GM18526 (cell line): ENCODE data around the gene GPD1.

Experiments
- POLR2A ChIP-seq: IDR thresholded peaks from 3 replicates; pipeline ENCODE4 v1.6.1; 2011; ENCODE audit not compliant: insufficient read length; ENCODE audit errors: extremely low read depth

Gene GPD1

DNA sequence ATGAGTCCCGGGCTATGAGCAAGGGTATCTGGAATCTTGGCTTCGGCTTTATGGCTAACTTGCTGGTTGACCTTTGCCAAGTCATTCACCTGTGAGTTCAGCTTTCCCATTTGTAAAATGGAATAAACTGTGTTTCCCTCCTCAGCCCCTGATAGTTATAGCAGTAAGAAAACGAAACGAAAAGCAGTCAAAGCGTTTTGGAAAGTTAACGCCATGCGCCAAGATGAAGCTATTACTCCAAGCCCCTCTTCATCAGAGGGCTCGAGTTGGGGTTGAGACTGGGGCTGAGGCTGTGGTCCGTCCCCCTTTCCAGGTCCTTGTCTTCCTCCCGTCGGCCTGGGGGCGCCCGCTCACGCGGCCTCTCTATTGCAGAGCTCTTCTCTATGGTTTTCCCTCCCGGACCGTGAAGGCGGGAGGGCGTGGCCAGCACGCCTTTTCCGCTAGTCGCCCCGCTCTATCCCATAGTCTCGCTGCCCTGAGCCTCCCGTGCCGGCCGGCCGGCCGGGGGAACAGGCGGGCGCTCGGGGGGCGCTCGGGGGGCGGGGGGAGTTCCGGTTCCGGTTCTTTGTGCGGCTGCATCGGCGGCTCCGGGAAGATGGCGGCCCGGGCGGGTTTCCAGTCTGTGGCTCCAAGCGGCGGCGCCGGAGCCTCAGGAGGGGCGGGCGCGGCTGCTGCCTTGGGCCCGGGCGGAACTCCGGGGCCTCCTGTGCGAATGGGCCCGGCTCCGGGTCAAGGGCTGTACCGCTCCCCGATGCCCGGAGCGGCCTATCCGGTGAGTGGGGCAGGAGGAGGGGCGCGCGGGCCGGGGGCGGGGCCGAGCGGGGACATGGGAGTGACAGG lies 18.8 kb upstream of the GPD1 start, which contains the start of gene SMARCD1:
TSS of gene SMARCD1 (plus strand) at position 568 of the 840 bp plus-strand sequence. CDS start at position 596, 28 bp downstream.
- peak; percentile 51 for TF ChIP-seq POLR2A

DNA sequence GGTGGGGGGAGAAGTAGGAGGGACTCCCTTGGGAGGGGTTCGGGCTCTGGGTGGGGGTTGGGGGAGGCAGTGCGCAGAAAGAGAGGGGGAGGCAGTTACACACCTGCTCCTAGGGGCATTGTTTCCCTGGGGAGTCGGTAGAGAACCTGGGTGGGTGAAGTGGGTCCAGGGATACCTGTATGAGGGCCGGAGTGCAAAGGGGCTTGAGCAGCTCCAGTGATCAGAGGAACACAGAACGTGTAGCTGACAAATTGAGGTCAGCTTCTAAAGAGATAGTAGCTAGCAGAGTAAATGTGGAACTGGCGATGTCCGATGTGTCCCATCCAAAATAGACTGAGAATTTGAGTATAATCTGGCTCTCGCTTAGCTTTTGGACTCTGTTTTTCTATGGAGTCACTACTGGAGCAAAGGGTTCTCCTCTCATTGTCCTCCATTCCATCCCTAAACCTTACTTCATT lies 18.2 kb upstream of the GPD1 start:
- TF ChIP-seq POLR2A = no peak

- no peak for TF ChIP-seq POLR2A
Measured at GRCh38 chr12:50086148-50086547, 17.7 kb upstream of the GPD1 start.

DNA sequence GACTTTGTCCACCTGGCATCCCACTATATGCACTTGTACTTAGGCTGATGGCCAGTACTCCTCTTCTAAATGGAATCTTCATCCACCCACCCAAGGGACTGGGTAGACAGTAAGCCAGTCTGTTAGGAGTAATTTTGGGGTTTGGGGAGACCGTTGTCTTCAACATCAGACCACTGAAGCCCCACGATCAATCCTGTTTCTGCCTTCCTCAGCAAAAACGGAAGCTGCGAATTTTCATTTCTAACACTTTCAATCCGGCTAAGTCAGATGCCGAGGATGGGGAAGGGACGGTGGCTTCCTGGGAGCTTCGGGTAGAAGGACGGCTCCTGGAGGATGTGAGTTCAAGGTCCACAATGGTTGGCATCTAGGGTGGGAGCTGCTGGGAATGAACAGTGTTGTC lies 16.7 kb upstream of the GPD1 start:
- TF ChIP-seq POLR2A = no peak

DNA sequence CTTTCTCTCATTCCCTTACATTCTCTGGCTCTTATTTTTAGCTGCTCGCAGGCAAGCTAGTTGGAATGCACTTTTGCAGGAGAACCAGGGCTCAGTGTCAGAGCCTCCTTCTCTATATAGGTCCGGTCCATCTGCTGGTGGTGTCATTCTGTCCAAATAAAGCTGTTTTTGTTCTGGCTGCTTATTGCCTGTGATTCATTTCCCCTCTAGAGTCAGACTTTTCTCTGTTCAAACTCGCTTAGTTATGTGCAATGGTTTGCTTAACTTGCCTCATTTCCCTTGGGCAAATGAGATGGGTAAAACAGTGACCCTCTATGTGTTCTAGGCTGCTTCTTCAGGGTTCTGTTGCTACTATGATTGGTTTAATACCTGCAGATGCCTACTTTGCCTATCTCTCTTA lies 15.8 kb upstream of the GPD1 start:
- no peak for TF ChIP-seq POLR2A

DNA sequence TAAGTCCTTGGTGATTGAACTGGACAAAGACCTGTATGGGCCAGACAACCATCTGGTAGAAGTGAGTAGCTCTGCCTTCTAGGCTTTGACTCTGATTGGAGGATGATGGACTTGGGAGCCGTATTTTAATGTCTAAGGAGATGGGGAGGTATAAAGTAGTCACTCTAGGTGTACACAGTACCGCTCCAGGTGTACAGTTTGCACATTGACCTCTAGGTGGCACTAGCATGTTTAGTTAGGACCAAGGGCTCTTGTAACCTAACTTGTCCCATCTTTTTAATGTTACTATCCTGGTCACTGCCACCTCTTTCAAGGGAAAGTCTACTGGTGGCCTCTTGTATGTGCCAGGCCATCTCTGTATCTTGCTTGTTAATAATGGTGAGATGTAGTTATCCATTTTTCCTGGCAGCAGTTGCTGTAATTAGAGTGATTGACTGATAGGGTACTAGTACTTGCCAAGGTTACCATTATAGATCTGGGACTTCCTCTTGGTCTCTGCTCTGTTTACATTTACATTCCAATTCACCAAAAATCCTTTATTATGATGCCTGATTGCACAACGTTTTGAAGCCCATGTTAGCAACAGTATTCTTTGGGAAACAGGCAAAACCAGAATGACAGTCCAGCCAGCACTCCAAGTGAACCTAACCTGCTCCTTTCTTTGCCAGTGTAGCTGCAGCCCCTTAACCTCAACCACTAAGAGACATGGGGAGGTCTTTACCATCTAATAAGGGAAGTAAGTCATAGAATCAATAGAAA lies 15.1 kb upstream of the GPD1 start:
- TF ChIP-seq POLR2A = no peak

GRCh38 chr12:50089730-50090129 lies 14.1 kb upstream of the GPD1 start:
- TF ChIP-seq POLR2A = no peak

GRCh38 chr12:50090391-50090790 lies 13.4 kb upstream of the GPD1 start:
- TF ChIP-seq POLR2A = no peak

GRCh38 chr12:50097952-50098351 lies 5.9 kb upstream of the GPD1 start:
- no peak for TF ChIP-seq POLR2A

GRCh38 chr12:50099302-50100008 lies 4.4 kb upstream of the GPD1 start:
- TF ChIP-seq POLR2A = no peak

GRCh38 chr12:50100561-50100960 lies 3.2 kb upstream of the GPD1 start:
- TF ChIP-seq POLR2A = no peak

- TF ChIP-seq POLR2A = no peak
Measured at GRCh38 chr12:50101663-50102062, 2.1 kb upstream of the GPD1 start.

DNA sequence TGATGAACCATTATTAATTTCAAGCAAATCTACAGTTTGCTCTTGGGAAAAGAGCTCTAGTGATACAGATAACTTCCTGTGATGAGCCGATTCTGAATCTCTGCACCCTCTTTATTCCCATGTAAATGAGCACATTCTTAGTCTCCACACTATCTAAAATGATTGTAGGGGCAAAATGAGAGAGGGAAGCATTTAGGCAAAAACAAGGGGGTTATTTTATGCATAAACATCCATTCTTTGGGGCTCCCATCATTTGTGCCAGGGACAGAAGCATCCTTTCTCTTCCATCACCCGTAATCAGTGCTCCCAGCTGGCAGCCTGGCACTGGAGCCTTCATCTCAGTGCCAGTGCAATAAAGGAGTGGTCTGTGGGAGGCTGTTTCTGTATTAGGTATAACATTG lies 1.7 kb upstream of the GPD1 start:
- TF ChIP-seq POLR2A = no peak

GRCh38 chr12:50102646-50103309 lies 1.0 kb upstream of the GPD1 start:
- no peak for TF ChIP-seq POLR2A

DNA sequence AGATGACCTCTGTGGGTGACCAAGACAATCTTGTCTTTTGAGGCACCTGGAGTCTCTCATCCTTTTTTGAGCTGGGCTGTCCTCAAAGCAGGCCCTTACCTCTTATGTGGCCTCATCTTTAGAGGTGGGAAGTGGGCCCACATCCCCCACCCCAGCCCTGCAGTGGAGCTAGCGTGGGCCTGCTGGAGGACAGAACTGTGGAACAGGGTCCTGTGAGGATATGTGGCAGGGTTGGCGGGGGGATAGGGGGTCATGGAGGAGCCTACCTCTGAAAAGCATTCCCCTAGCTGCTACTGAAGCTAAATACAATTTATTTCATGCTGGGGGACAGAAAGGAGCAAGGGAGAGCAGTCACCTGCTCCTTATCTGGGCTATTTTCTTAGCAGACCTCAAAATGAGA lies 457 bp upstream of the GPD1 start:
- no peak for TF ChIP-seq POLR2A
